ENCODE results near the gene SIL1.
"Not testable (repeated sequence)": the region's sequence is repeated elsewhere in the genome, so short reads cannot be mapped to it uniquely, and the experiment has no call there.

The SIL1 gene

GRCh38 chr5:139016186-139016585, 182.0 kb downstream of the SIL1 start:
- no peak for DNase-seq

DNA sequence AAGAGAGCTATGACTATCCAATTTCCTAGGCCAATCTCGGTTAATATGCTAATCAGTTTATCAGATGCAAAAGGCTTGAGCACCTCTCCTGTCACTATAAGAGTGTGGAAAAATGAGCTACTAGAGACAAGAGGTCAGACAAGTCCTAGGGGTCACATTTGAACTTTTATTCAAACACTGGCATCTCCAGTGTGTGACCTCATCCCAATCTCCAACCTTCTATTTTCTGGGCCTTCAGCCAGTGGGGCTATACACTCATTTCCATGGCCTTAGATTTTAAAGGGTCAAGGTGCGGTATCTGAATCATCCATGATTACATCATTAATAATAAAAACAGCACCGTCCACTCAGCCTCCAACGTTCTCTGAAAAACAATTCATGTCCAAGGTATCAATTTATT, 183.4 kb downstream of the SIL1 start:
- DNase-seq, result no peak

GRCh38 chr5:139012176-139012575, 186.0 kb downstream of the SIL1 start:
- no peak for DNase-seq

DNA sequence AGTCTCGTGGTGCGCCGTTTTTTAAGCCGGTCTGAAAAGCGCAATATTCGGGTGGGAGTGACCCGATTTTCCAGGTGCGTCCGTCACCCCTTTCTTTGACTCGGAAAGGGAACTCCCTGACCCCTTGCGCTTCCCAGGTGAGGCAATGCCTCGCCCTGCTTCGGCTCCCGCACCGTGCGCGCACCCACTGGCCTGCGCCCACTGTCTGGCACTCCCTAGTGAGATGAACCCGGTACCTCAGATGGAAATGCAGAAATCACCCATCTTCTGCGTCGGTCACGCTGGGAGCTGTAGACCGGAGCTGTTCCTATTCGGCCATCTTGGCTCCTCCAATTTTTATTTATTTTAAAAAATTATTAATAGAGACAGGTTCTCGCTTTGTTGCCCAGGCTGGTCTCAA, 187.0 kb downstream of the SIL1 start:
- DNase-seq, result not testable (repeated sequence)

GRCh38 chr5:139004374-139005307, 193.5 kb downstream of the SIL1 start:
- no peak for DNase-seq

GRCh38 chr5:138999674-139000073, 198.5 kb downstream of the SIL1 start:
- DNase-seq, result no peak

- DNase-seq, result no peak
Observed at GRCh38 chr5:138998521-138998920, 199.6 kb downstream of the SIL1 start.

DNA sequence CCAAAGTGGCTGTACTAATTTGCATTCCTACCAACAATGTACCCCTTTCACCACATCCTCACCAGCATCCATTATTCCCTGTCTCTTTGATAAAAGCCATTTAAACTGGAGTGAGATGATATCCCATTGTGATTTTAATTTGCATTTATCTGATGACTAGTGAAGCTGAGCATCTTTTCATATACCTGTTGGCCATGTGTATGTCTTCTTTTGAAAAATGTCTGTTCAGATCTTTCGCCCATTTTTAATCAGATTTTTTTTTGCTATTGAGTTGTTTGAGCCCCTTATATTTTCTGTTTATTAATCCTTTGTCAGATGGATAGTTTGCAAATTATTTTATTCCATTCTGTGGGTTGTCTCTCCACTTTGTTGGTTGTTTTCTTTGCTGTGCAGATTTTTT, 202.0 kb downstream of the SIL1 start:
- no peak for DNase-seq

GRCh38 chr5:138990986-138991590, 207.1 kb downstream of the SIL1 start:
- DNase-seq, result no peak

DNA sequence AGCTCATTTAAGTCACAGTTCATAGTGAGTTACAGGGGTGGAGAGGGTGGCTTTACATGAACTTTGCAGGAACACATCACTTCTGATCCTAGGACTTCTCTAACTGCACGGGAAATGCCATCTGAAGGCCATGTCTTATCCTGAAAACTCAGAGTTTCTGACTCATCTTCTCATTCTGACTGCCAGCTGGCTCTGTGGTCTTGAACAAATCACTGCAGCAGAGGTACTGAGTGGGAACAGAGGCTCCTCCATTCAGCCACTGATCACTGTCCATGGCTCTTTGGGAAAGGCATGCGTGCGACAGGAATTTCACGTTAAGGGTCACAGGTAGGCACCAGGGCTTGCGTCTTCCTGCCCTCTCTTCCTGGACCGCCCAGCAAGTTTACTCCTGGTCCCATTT, 208.4 kb downstream of the SIL1 start:
- no peak for DNase-seq

- DNase-seq, result no peak
Observed at GRCh38 chr5:138986186-138986800, 211.9 kb downstream of the SIL1 start.

- DNase-seq, result no peak
Observed at GRCh38 chr5:138985683-138986082, 212.5 kb downstream of the SIL1 start.

DNA sequence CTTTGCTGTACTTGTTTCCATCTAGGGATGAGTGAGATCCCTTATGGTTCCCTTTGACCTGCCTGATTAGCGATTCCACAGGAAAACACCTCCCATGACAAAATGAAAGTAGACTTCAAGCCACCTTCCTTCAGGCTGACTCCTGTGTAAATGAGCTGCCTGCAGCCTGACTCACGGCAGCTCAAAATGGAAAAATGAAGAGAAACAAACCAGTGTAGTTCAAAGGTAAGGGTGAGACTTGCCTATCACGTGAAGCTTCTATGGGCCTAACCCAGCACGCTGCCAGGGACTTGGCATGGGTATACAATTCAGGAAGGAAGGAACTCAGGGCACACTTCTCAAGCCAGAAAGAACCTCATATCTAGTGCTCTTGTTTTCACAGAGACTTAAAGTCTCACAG, 212.9 kb downstream of the SIL1 start:
- no peak for DNase-seq

GRCh38 chr5:138983984-138984383, 214.2 kb downstream of the SIL1 start:
- DNase-seq, result no peak

DNA sequence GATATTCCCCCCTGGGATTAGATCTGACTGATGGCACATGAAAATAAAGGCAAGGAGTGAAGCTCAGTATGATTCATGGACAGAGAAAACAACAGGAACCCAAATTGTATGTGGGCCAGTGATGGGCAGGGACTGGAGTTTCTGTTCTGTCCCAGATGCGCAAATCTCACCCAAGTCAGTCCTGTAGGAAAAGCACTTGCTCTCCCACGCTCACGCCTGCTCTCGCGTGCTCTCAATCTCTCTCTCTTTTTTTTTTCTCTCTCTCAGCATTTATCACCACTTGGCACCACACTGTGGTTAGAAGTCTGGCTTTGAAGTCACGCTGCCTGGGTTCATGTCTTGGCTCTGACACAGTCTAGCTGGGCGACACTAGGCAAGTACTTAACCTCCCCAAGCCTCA, 216.6 kb downstream of the SIL1 start:
- DNase-seq, result no peak

GRCh38 chr5:138981131-138981530, 217.0 kb downstream of the SIL1 start:
- DNase-seq, result no peak

- DNase-seq, result no peak
Observed at GRCh38 chr5:138980441-138980840, 217.7 kb downstream of the SIL1 start.

DNA sequence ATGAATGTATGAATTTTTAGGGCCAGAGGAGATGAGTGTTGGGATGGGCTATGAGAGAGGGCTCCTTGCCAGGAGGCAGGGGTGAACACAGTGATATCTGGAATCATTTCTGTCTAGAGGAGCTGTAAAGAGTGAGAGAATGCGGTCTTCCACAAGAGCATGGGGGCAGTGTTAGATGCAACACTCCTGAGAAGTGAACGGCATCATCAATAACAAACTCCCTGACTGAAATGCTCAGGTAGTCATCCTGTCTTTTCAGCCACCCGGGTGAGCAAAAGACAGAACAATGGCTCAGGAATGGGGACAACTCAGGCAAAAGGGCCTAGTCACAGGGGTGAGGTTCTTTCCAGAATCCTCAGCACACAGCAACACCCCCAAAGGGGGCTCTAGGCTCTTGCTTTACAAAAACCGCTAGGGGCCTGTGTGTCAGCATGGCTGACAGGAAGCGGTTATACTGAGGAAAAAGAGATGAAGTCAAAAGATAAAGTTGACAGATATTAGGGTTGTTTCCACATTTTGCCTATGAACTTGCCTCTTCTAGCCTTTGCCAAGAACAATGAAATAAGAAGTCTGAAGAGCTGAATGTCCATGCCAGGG, 218.4 kb downstream of the SIL1 start:
- no peak for DNase-seq

DNA sequence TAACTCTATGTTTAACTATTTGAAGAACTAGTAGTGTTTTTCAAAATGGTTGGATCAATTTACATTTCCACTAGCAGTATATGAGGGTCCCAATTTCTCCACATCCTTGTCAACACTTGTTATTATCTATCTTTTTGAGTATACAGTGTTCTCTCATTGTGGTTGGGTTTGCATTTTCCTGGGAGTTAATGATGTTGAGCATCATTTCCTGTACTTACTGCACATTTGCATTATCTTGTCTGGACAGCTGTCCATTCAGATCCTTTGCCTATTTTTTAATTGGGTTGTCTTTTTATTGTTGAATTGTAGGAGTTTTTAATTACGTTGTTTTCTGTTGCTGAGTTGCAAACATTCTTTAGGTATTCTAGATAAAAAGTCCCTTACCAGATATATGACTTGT, 219.6 kb downstream of the SIL1 start:
- no peak for DNase-seq

GRCh38 chr5:138978080-138978479, 220.1 kb downstream of the SIL1 start:
- no peak for DNase-seq

- no peak for DNase-seq
Observed at GRCh38 chr5:138975098-138975847, 222.9 kb downstream of the SIL1 start.

- DNase-seq, result no peak
Observed at GRCh38 chr5:138974227-138975063, 223.7 kb downstream of the SIL1 start.

Measured in NCI-H526 (cell line).